ENCODE results near the gene INPP5B. TPM values are rescaled to one million over a fixed set of nuclear protein-coding genes. Genes with fewer than 3 reads are reported as not detected.

The INPP5B gene
- total and polyA plus RNA-seq, 2 experiments from 2014 or later = 6.9 to 29.1 TPM

GRCh38 chr1:37844536-37844935, 102.3 kb downstream of the INPP5B start (continued):
- TF ChIP-seq CREB1 (CRISPR knock-in tag; IDR thresholded peaks at IDR 0.05; ENCODE audit: low read depth) (no peak), ZNF462 (CRISPR knock-in tag; IDR thresholded peaks at IDR 0.05) (no peak)

GRCh38 chr1:37841652-37842051, 105.2 kb downstream of the INPP5B start:
- no peak for ATAC-seq
- no peak overlapping the region for H3K4me3 Mint-ChIP-seq
- H3K27me3 ChIP-seq (ENCODE audit: insufficient read depth) = no peaks in the 10 kb centered on the region
- H3F3A ChIP-seq (replicated peaks; ENCODE audit: low read depth) = no peaks in the 10 kb centered on the region
- no peaks in the 10 kb centered on the region for H3K9me3 Mint-ChIP-seq
- H3K79me2 ChIP-seq (replicated peaks; ENCODE audit: insufficient read depth) = peaks cover 11% of the 10 kb centered on the region; the same call in 1 of the 2 replicates
- H3K27ac ChIP-seq (ENCODE audit: low read depth) = no peak overlapping the region
- no peak overlapping the region for H2AFZ ChIP-seq
- H3K27me3 Mint-ChIP-seq (ENCODE audit: insufficient read depth, low read depth, poor library complexity) = no peaks in the 10 kb centered on the region
- no peak overlapping the region for H3K27ac Mint-ChIP-seq
- 0 out of 2 replicates have a peak, but pooled peaks cover 12% of the 10 kb centered on the region for H3K36me3 ChIP-seq (ENCODE audit: insufficient read depth)
- H3K4me1 Mint-ChIP-seq = no peaks in the 10 kb centered on the region
- no peak overlapping the region for H3K4me3 ChIP-seq
- H3K4me1 ChIP-seq (ENCODE audit: insufficient read depth) = no peaks in the 10 kb centered on the region
- DNase-seq (ENCODE audit: low spot score) = no peak
- H3K9me2 ChIP-seq (ENCODE audit: insufficient read depth) = no peaks in the 10 kb centered on the region
- H3K4me2 ChIP-seq = no peak overlapping the region
- peaks cover 17% of the 10 kb centered on the region; the same call in 2 of the 3 replicates for H3K36me3 Mint-ChIP-seq (ENCODE audit: low read depth)
- peaks cover 9% of the 10 kb centered on the region; the same call in 1 of the 2 replicates for H4K20me1 ChIP-seq (replicated peaks; ENCODE audit: insufficient read depth)
- TF ChIP-seq ZNF331 (CRISPR knock-in tag; IDR thresholded peaks at IDR 0.05; ENCODE audit: low read depth) (no peak), ZNF462 (CRISPR knock-in tag; IDR thresholded peaks at IDR 0.05) (no peak), EZH2phosphoT487 (IDR thresholded peaks at IDR 0.05; ENCODE audit: unreplicated experiment) (no peak), POLR2AphosphoS5 (IDR thresholded peaks at IDR 0.05; ENCODE audit: low read depth) (no peak), CREB1 (CRISPR knock-in tag; IDR thresholded peaks at IDR 0.05; ENCODE audit: low read depth) (no peak), ETS1 (IDR thresholded peaks at IDR 0.05) (no peak), ZNF114 (CRISPR knock-in tag; IDR thresholded peaks at IDR 0.05) (no peak), EZH2 (IDR thresholded peaks at IDR 0.05; ENCODE audit: low read depth, unreplicated experiment) (no peak), NANOG (IDR thresholded peaks at IDR 0.05; ENCODE audit: borderline replicate concordance) (no peak)
